ENCODE results near the gene PEX10. TPM values are rescaled to one million over a fixed set of nuclear protein-coding genes. Genes with fewer than 3 reads are reported as not detected.

PEX10 gene
- total and polyA plus RNA-seq, 4 donors, result 6.2 to 16.4 (median 11.8) TPM

DNA sequence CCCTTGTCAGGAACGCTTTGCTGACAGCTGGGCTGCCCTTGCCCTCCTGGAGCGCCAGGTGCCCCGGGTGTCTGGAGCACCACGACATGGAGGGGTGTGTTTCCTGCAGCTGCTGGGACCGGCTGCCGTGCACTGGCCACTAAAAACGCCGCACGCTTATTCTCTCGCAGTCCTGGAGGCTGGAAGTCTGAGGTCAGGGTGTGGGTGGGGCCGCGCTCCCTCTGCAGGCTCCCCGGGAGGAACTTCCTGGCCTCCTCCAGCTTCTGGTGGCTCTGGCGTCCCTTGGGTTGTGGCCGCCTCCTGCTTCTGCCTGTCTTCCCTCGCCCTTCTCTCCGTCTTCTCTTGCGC lies 35.7 kb upstream of the PEX10 start:
- TF ChIP-seq RAD21 (IDR thresholded peaks at IDR 0.05) (no peak), YY1 (IDR thresholded peaks at IDR 0.05) (no peak), SP1 (IDR thresholded peaks at IDR 0.05) (no peak), HNF4A (conservative IDR thresholded peaks at IDR 0.05) (no peak)
- H3K9me3 ChIP-seq (ENCODE audit: control insufficient read depth in 4 of 4, low read length in 3 of 4), result no peaks in the 10 kb centered on the region
- H3K36me3 ChIP-seq (ENCODE audit: control insufficient read depth in 4 of 4, insufficient read depth in 3 of 4, low read depth in 1 of 4, low read length in 3 of 4), result no peaks in the 10 kb centered on the region
- no peak overlapping the region for H3K9ac ChIP-seq (ENCODE audit: low read depth in 1 of 2, low read length in 2 of 2)
- no peak overlapping the region for H3K4me3 ChIP-seq (ENCODE audit: low read depth in 1 of 3, low read length in 3 of 3)
- no peak overlapping the region for H3K27ac ChIP-seq (ENCODE audit: low read depth in 1 of 2, low read length in 2 of 2)
- WGBS, result 65% methylated on average over 18 of the region's 18 CpGs
- peaks cover 0 to 11% (median 3%) of the 10 kb centered on the region in 4 donors for H3K27me3 ChIP-seq (ENCODE audit: control insufficient read depth in 4 of 4, insufficient read depth in 4 of 4, low read length in 3 of 4)
- DNase-seq (ENCODE audit: low spot score), result no peak
- H3K4me1 ChIP-seq (ENCODE audit: control insufficient read depth in 4 of 4, insufficient read depth in 4 of 4, low read length in 3 of 4), result peaks cover 0 to under 1% (median 0%) of the 10 kb centered on the region in 4 donors

DNA sequence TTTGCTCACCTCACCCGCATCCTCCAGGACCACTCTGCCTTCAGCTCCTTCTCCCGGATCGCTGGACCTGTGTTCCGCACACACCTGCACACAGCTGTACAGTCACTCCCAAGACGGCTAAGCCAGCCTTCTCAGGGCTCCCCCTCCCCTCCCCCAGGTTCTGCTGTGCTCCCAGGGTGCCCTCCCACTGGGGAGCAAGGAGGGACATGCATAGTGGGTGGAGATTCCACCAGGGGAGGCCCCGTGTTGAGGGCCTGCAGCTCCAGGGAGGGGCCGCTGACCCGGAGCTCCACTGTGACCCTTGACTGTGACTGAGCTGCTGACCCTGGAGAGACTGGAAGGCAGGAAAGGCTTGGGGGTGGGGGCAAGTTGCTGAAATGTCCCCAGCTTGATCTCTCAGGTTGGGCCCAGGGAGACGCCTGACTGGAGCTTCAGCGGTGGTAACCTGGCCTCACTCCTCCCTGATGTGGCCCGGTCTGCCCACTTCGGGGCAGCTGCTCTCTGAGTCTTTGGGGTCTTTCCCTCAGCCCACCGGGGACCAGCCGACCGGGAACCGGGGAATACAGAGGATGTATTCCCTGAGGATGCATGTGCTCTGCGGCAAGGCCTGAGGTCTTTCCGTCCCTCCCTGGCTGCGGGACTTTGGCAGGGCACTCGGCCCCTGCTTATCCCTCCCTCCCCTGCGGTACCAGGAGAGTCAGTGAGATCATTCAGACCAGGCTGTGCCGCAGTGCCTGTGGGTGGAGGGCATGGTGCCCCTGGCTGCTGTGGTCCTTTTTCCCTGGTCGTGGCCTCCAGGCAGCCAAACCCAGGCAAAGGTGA lies 35.1 kb upstream of the PEX10 start:
- H3K27ac ChIP-seq (ENCODE audit: low read depth in 1 of 2, low read length in 2 of 2), result no peak overlapping the region
- DNase-seq (ENCODE audit: low spot score), result no peak
- no peaks in the 10 kb centered on the region for H3K9me3 ChIP-seq (ENCODE audit: control insufficient read depth in 4 of 4, low read length in 3 of 4)
- H3K9ac ChIP-seq (ENCODE audit: low read depth in 1 of 2, low read length in 2 of 2), result no peak overlapping the region
- no peaks in the 10 kb centered on the region for H3K36me3 ChIP-seq (ENCODE audit: control insufficient read depth in 4 of 4, insufficient read depth in 3 of 4, low read depth in 1 of 4, low read length in 3 of 4)
- peaks cover 0 to 2% (median 0%) of the 10 kb centered on the region in 4 donors for H3K4me1 ChIP-seq (ENCODE audit: control insufficient read depth in 4 of 4, insufficient read depth in 4 of 4, low read length in 3 of 4)
- TF ChIP-seq HNF4A (conservative IDR thresholded peaks at IDR 0.05) (no peak), FOXA2 (IDR thresholded peaks at IDR 0.05) (no peak), HNF4G (IDR thresholded peaks at IDR 0.05) (no peak), RAD21 (IDR thresholded peaks at IDR 0.05) (no peak), EGR1 (IDR thresholded peaks at IDR 0.05; ENCODE audit: low read depth in 2 of 2) (no peak), GABPA (IDR thresholded peaks at IDR 0.05 in 1 of 2, conservative IDR thresholded peaks at IDR 0.05 in 1 of 2) (no peak), SP1 (IDR thresholded peaks at IDR 0.05) (no peak), RXRA (IDR thresholded peaks at IDR 0.05) (no peak), NR2F2 (IDR thresholded peaks at IDR 0.05) (no peak), TAF1 (conservative IDR thresholded peaks at IDR 0.05) (no peak), JUND (IDR thresholded peaks at IDR 0.05) (no peak), YY1 (IDR thresholded peaks at IDR 0.05) (no peak), FOXA1 (IDR thresholded peaks at IDR 0.05) (no peak)
- TF ChIP-seq, protein P1, sequence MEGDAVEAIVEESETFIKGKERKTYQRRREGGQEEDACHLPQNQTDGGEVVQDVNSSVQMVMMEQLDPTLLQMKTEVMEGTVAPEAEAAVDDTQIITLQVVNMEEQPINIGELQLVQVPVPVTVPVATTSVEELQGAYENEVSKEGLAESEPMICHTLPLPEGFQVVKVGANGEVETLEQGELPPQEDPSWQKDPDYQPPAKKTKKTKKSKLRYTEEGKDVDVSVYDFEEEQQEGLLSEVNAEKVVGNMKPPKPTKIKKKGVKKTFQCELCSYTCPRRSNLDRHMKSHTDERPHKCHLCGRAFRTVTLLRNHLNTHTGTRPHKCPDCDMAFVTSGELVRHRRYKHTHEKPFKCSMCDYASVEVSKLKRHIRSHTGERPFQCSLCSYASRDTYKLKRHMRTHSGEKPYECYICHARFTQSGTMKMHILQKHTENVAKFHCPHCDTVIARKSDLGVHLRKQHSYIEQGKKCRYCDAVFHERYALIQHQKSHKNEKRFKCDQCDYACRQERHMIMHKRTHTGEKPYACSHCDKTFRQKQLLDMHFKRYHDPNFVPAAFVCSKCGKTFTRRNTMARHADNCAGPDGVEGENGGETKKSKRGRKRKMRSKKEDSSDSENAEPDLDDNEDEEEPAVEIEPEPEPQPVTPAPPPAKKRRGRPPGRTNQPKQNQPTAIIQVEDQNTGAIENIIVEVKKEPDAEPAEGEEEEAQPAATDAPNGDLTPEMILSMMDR (IDR thresholded peaks at IDR 0.05; ENCODE audit: low read depth, low read length, missing input control), result no peak
- TF ChIP-seq, protein P2, sequence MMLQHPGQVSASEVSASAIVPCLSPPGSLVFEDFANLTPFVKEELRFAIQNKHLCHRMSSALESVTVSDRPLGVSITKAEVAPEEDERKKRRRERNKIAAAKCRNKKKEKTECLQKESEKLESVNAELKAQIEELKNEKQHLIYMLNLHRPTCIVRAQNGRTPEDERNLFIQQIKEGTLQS (IDR thresholded peaks at IDR 0.05), result no peak
- TF ChIP-seq, protein P3, sequence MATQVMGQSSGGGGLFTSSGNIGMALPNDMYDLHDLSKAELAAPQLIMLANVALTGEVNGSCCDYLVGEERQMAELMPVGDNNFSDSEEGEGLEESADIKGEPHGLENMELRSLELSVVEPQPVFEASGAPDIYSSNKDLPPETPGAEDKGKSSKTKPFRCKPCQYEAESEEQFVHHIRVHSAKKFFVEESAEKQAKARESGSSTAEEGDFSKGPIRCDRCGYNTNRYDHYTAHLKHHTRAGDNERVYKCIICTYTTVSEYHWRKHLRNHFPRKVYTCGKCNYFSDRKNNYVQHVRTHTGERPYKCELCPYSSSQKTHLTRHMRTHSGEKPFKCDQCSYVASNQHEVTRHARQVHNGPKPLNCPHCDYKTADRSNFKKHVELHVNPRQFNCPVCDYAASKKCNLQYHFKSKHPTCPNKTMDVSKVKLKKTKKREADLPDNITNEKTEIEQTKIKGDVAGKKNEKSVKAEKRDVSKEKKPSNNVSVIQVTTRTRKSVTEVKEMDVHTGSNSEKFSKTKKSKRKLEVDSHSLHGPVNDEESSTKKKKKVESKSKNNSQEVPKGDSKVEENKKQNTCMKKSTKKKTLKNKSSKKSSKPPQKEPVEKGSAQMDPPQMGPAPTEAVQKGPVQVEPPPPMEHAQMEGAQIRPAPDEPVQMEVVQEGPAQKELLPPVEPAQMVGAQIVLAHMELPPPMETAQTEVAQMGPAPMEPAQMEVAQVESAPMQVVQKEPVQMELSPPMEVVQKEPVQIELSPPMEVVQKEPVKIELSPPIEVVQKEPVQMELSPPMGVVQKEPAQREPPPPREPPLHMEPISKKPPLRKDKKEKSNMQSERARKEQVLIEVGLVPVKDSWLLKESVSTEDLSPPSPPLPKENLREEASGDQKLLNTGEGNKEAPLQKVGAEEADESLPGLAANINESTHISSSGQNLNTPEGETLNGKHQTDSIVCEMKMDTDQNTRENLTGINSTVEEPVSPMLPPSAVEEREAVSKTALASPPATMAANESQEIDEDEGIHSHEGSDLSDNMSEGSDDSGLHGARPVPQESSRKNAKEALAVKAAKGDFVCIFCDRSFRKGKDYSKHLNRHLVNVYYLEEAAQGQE (IDR thresholded peaks at IDR 0.05), result no peak
- TF ChIP-seq, protein P4, sequence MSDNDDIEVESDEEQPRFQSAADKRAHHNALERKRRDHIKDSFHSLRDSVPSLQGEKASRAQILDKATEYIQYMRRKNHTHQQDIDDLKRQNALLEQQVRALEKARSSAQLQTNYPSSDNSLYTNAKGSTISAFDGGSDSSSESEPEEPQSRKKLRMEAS (IDR thresholded peaks at IDR 0.05), result no peak
- TF ChIP-seq, protein P5, sequence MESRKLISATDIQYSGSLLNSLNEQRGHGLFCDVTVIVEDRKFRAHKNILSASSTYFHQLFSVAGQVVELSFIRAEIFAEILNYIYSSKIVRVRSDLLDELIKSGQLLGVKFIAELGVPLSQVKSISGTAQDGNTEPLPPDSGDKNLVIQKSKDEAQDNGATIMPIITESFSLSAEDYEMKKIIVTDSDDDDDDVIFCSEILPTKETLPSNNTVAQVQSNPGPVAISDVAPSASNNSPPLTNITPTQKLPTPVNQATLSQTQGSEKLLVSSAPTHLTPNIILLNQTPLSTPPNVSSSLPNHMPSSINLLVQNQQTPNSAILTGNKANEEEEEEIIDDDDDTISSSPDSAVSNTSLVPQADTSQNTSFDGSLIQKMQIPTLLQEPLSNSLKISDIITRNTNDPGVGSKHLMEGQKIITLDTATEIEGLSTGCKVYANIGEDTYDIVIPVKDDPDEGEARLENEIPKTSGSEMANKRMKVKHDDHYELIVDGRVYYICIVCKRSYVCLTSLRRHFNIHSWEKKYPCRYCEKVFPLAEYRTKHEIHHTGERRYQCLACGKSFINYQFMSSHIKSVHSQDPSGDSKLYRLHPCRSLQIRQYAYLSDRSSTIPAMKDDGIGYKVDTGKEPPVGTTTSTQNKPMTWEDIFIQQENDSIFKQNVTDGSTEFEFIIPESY (IDR thresholded peaks at IDR 0.05), result no peak
- peaks cover 0 to 10% (median 5%) of the 10 kb centered on the region in 4 donors for H3K27me3 ChIP-seq (ENCODE audit: control insufficient read depth in 4 of 4, insufficient read depth in 4 of 4, low read length in 3 of 4)
- 71% methylated on average over 23 of the region's 23 CpGs for WGBS
- no peak overlapping the region for H3K4me3 ChIP-seq (ENCODE audit: low read depth in 1 of 3, low read length in 3 of 3)
